ENCODE data around the gene MARK2.

Gene MARK2

GRCh38 chr11:63951779-63952536 lies 113.0 kb downstream of the MARK2 start:
- Mint-ChIP-seq H3K36me3 (ENCODE audit: low read depth) (peaks cover 37% of the 10 kb centered on the region), H3K4me3 (peak overlapping the region; percentile 1), H3K4me1 (ENCODE audit: low read depth) (peaks cover 22% of the 10 kb centered on the region), H3K9me3 (no peaks in the 10 kb centered on the region), H3K27me3 (no peaks in the 10 kb centered on the region), H3K27ac (peak overlapping the region; percentile 69)

- no peak overlapping the region for H3K4me3 Mint-ChIP-seq
- no peaks in the 10 kb centered on the region for H3K9me3 Mint-ChIP-seq
These were observed 113.7 kb downstream of the MARK2 start for GRCh38 chr11:63952570-63952969.

GRCh38 chr11:63958008-63958407 lies 119.1 kb downstream of the MARK2 start:
- Mint-ChIP-seq H3K9me3 (no peaks in the 10 kb centered on the region), H3K36me3 (ENCODE audit: low read depth) (peaks cover 22% of the 10 kb centered on the region), H3K4me3 (no peak overlapping the region), H3K27ac (no peak overlapping the region), H3K27me3 (no peaks in the 10 kb centered on the region), H3K4me1 (ENCODE audit: low read depth) (peaks cover 13% of the 10 kb centered on the region)

More at GRCh38 chr11:63952570-63952969, 113.7 kb downstream of the MARK2 start:
- no peak overlapping the region for H3K27ac Mint-ChIP-seq
- peaks cover 22% of the 10 kb centered on the region for H3K4me1 Mint-ChIP-seq (ENCODE audit: low read depth)
- peaks cover 32% of the 10 kb centered on the region for H3K36me3 Mint-ChIP-seq (ENCODE audit: low read depth)
- H3K27me3 Mint-ChIP-seq = no peaks in the 10 kb centered on the region
